ENCODE data around the gene SUGP1.

GRCh38 chr19:19334063-19334988, 14.0 kb upstream of the SUGP1 start:
- no peak for TF ChIP-seq CTCF (IDR thresholded peaks at IDR 0.05; ENCODE audit: low read depth, low read length, missing input control)
- TF ChIP-seq ZBTB33 (IDR thresholded peaks at IDR 0.05): no peak
- TF ChIP-seq SP1 (IDR thresholded peaks at IDR 0.05): no peak
- no peak for TF ChIP-seq ATF3 (IDR thresholded peaks at IDR 0.05)
- TF ChIP-seq MAX (IDR thresholded peaks at IDR 0.05): no peak
- TF ChIP-seq TAF1 (conservative IDR thresholded peaks at IDR 0.05): no peak
- no peak for TF ChIP-seq FOXA1 (IDR thresholded peaks at IDR 0.05)
- no peak for TF ChIP-seq JUND (IDR thresholded peaks at IDR 0.05)
- no peak for TF ChIP-seq REST (IDR thresholded peaks at IDR 0.05)
- TF ChIP-seq RAD21 (IDR thresholded peaks at IDR 0.05): no peak
